ENCODE results near the gene GPC6.
"Not testable (repeated sequence)": the region's sequence is repeated elsewhere in the genome, so short reads cannot be mapped to it uniquely, and the experiment has no call there.

The GPC6 gene

GRCh38 chr13:93454676-93455235, 228.1 kb downstream of the GPC6 start:
- not testable (repeated sequence) for H3K9me3 ChIP-seq (ENCODE audit: control insufficient read depth in 2 of 2, low read length in 2 of 2); H3K4me1 ChIP-seq (ENCODE audit: control insufficient read depth in 2 of 2, insufficient read depth in 2 of 2, low read length in 2 of 2); H3K27ac ChIP-seq (ENCODE audit: low read depth in 2 of 2, low read length in 2 of 2); H3K27me3 ChIP-seq (ENCODE audit: control insufficient read depth in 2 of 2, insufficient read depth in 2 of 2, low read length in 2 of 2); H3K9ac ChIP-seq (ENCODE audit: low read depth in 1 of 2, low read length in 2 of 2); H3K4me3 ChIP-seq (ENCODE audit: low read length in 2 of 2); H3K36me3 ChIP-seq (ENCODE audit: control insufficient read depth in 2 of 2, insufficient read depth in 2 of 2, low read length in 2 of 2)

- no peaks in the 10 kb centered on the region for H3K36me3 ChIP-seq (ENCODE audit: control insufficient read depth in 2 of 2, insufficient read depth in 2 of 2, low read length in 2 of 2)
- H3K9ac ChIP-seq (ENCODE audit: low read depth in 1 of 2, low read length in 2 of 2): no peak overlapping the region
- no peaks in the 10 kb centered on the region for H3K4me1 ChIP-seq (ENCODE audit: control insufficient read depth in 2 of 2, insufficient read depth in 2 of 2, low read length in 2 of 2)
- no peaks in the 10 kb centered on the region for H3K9me3 ChIP-seq (ENCODE audit: control insufficient read depth in 2 of 2, low read length in 2 of 2)
- H3K4me3 ChIP-seq (ENCODE audit: low read length in 2 of 2): no peak overlapping the region
- H3K27ac ChIP-seq (ENCODE audit: low read depth in 2 of 2, low read length in 2 of 2): no peak overlapping the region
- no peaks in the 10 kb centered on the region for H3K27me3 ChIP-seq (ENCODE audit: control insufficient read depth in 2 of 2, insufficient read depth in 2 of 2, low read length in 2 of 2)
Measured at GRCh38 chr13:93455861-93456260, 229.3 kb downstream of the GPC6 start.

- no peaks in the 10 kb centered on the region for H3K27me3 ChIP-seq (ENCODE audit: control insufficient read depth in 2 of 2, insufficient read depth in 2 of 2, low read length in 2 of 2)
- no peak overlapping the region for H3K9ac ChIP-seq (ENCODE audit: low read depth in 1 of 2, low read length in 2 of 2)
- no peak overlapping the region for H3K27ac ChIP-seq (ENCODE audit: low read depth in 2 of 2, low read length in 2 of 2)
- no peaks in the 10 kb centered on the region for H3K9me3 ChIP-seq (ENCODE audit: control insufficient read depth in 2 of 2, low read length in 2 of 2)
- no peaks in the 10 kb centered on the region for H3K36me3 ChIP-seq (ENCODE audit: control insufficient read depth in 2 of 2, insufficient read depth in 2 of 2, low read length in 2 of 2)
- no peaks in the 10 kb centered on the region for H3K4me1 ChIP-seq (ENCODE audit: control insufficient read depth in 2 of 2, insufficient read depth in 2 of 2, low read length in 2 of 2)
- H3K4me3 ChIP-seq (ENCODE audit: low read length in 2 of 2): no peak overlapping the region
Measured at GRCh38 chr13:93460005-93460404, 233.4 kb downstream of the GPC6 start.

DNA sequence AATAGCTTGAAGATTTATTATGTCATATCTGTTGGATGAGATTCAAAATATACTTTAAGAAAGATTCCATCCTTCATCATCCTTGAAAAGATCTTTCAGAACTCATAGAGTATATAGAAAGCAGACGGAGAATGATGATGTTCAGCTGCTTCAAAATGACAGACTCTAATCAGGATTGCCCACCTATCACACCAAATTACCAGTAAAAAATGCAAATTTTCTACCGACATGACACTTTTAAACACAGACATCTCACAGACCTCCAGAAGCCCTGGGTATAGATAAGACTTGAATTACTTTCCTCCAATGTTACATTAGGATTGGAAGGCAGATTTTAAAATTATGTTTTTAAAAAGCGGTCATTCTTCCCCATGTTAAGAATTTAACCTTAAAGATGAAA, 235.5 kb downstream of the GPC6 start:
- Histone ChIP-seq H3K4me3 (ENCODE audit: low read length in 2 of 2) (no peak overlapping the region), H3K9me3 (ENCODE audit: control insufficient read depth in 2 of 2, low read length in 2 of 2) (no peaks in the 10 kb centered on the region), H3K9ac (ENCODE audit: low read depth in 1 of 2, low read length in 2 of 2) (no peak overlapping the region), H3K27ac (ENCODE audit: low read depth in 2 of 2, low read length in 2 of 2) (no peak overlapping the region), H3K27me3 (ENCODE audit: control insufficient read depth in 2 of 2, insufficient read depth in 2 of 2, low read length in 2 of 2) (no peaks in the 10 kb centered on the region), H3K4me1 (ENCODE audit: control insufficient read depth in 2 of 2, insufficient read depth in 2 of 2, low read length in 2 of 2) (no peaks in the 10 kb centered on the region), H3K36me3 (ENCODE audit: control insufficient read depth in 2 of 2, insufficient read depth in 2 of 2, low read length in 2 of 2) (no peaks in the 10 kb centered on the region)

GRCh38 chr13:93466502-93467036, 240.0 kb downstream of the GPC6 start:
- Histone ChIP-seq H3K9me3 (ENCODE audit: control insufficient read depth in 2 of 2, low read length in 2 of 2) (no peaks in the 10 kb centered on the region), H3K27ac (ENCODE audit: low read depth in 2 of 2, low read length in 2 of 2) (no peak overlapping the region), H3K27me3 (ENCODE audit: control insufficient read depth in 2 of 2, insufficient read depth in 2 of 2, low read length in 2 of 2) (no peaks in the 10 kb centered on the region), H3K4me3 (ENCODE audit: low read length in 2 of 2) (no peak overlapping the region), H3K4me1 (ENCODE audit: control insufficient read depth in 2 of 2, insufficient read depth in 2 of 2, low read length in 2 of 2) (no peaks in the 10 kb centered on the region), H3K36me3 (ENCODE audit: control insufficient read depth in 2 of 2, insufficient read depth in 2 of 2, low read length in 2 of 2) (no peaks in the 10 kb centered on the region), H3K9ac (ENCODE audit: low read depth in 1 of 2, low read length in 2 of 2) (no peak overlapping the region)

- Histone ChIP-seq H3K27ac (ENCODE audit: low read depth in 2 of 2, low read length in 2 of 2) (no peak overlapping the region), H3K4me3 (ENCODE audit: low read length in 2 of 2) (no peak overlapping the region), H3K4me1 (ENCODE audit: control insufficient read depth in 2 of 2, insufficient read depth in 2 of 2, low read length in 2 of 2) (no peaks in the 10 kb centered on the region), H3K36me3 (ENCODE audit: control insufficient read depth in 2 of 2, insufficient read depth in 2 of 2, low read length in 2 of 2) (no peaks in the 10 kb centered on the region), H3K9me3 (ENCODE audit: control insufficient read depth in 2 of 2, low read length in 2 of 2) (no peaks in the 10 kb centered on the region), H3K27me3 (ENCODE audit: control insufficient read depth in 2 of 2, insufficient read depth in 2 of 2, low read length in 2 of 2) (no peaks in the 10 kb centered on the region), H3K9ac (ENCODE audit: low read depth in 1 of 2, low read length in 2 of 2) (no peak overlapping the region)
Measured at GRCh38 chr13:93467175-93467574, 240.6 kb downstream of the GPC6 start.

DNA sequence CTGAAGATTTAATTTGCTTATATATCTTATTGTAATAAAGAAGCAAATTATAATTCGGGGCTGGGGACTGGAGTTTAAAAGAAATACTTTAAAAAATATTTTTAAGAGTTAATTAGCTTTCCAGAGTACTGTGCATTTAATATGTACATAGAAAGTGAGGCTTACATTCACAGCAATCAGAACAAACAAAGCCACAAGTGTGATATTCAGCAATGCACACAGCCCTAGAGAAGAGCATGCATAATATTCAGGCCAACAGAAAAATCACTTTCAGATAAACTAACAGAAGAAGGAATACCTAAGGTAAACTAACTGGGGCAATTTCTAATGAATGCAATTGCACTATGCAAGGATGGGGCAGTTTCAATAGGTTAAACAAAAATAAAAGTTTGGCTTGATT, 241.8 kb downstream of the GPC6 start:
- Histone ChIP-seq H3K27ac (ENCODE audit: low read depth in 2 of 2, low read length in 2 of 2) (no peak overlapping the region), H3K9me3 (ENCODE audit: control insufficient read depth in 2 of 2, low read length in 2 of 2) (no peaks in the 10 kb centered on the region), H3K4me3 (ENCODE audit: low read length in 2 of 2) (no peak overlapping the region), H3K9ac (ENCODE audit: low read depth in 1 of 2, low read length in 2 of 2) (no peak overlapping the region), H3K4me1 (ENCODE audit: control insufficient read depth in 2 of 2, insufficient read depth in 2 of 2, low read length in 2 of 2) (peaks cover 0 to 1% of the 10 kb centered on the region in 2 donors), H3K27me3 (ENCODE audit: control insufficient read depth in 2 of 2, insufficient read depth in 2 of 2, low read length in 2 of 2) (no peaks in the 10 kb centered on the region), H3K36me3 (ENCODE audit: control insufficient read depth in 2 of 2, insufficient read depth in 2 of 2, low read length in 2 of 2) (no peaks in the 10 kb centered on the region)

GRCh38 chr13:93472296-93472695, 245.7 kb downstream of the GPC6 start:
- Histone ChIP-seq H3K9me3 (ENCODE audit: control insufficient read depth in 2 of 2, low read length in 2 of 2) (no peaks in the 10 kb centered on the region), H3K27ac (ENCODE audit: low read depth in 2 of 2, low read length in 2 of 2) (no peak overlapping the region), H3K36me3 (ENCODE audit: control insufficient read depth in 2 of 2, insufficient read depth in 2 of 2, low read length in 2 of 2) (no peaks in the 10 kb centered on the region), H3K9ac (ENCODE audit: low read depth in 1 of 2, low read length in 2 of 2) (no peak overlapping the region), H3K27me3 (ENCODE audit: control insufficient read depth in 2 of 2, insufficient read depth in 2 of 2, low read length in 2 of 2) (no peaks in the 10 kb centered on the region), H3K4me3 (ENCODE audit: low read length in 2 of 2) (no peak overlapping the region), H3K4me1 (ENCODE audit: control insufficient read depth in 2 of 2, insufficient read depth in 2 of 2, low read length in 2 of 2) (peaks cover 0 to 2% of the 10 kb centered on the region in 2 donors)

GRCh38 chr13:93472814-93473296, 246.2 kb downstream of the GPC6 start:
- Histone ChIP-seq H3K36me3 (ENCODE audit: control insufficient read depth in 2 of 2, insufficient read depth in 2 of 2, low read length in 2 of 2) (no peaks in the 10 kb centered on the region), H3K27me3 (ENCODE audit: control insufficient read depth in 2 of 2, insufficient read depth in 2 of 2, low read length in 2 of 2) (no peaks in the 10 kb centered on the region), H3K9me3 (ENCODE audit: control insufficient read depth in 2 of 2, low read length in 2 of 2) (no peaks in the 10 kb centered on the region), H3K4me3 (ENCODE audit: low read length in 2 of 2) (no peak overlapping the region), H3K27ac (ENCODE audit: low read depth in 2 of 2, low read length in 2 of 2) (no peak overlapping the region), H3K4me1 (ENCODE audit: control insufficient read depth in 2 of 2, insufficient read depth in 2 of 2, low read length in 2 of 2) (peaks cover 0 to 2% of the 10 kb centered on the region in 2 donors), H3K9ac (ENCODE audit: low read depth in 1 of 2, low read length in 2 of 2) (no peak overlapping the region)

GRCh38 chr13:93473441-93474270, 247.0 kb downstream of the GPC6 start:
- H3K27ac ChIP-seq (ENCODE audit: low read depth in 2 of 2, low read length in 2 of 2): no peak overlapping the region
- H3K9ac ChIP-seq (ENCODE audit: low read depth in 1 of 2, low read length in 2 of 2): no peak overlapping the region
- no peak overlapping the region for H3K4me3 ChIP-seq (ENCODE audit: low read length in 2 of 2)
- peaks cover 0 to 2% of the 10 kb centered on the region in 2 donors for H3K4me1 ChIP-seq (ENCODE audit: control insufficient read depth in 2 of 2, insufficient read depth in 2 of 2, low read length in 2 of 2)
- no peaks in the 10 kb centered on the region for H3K36me3 ChIP-seq (ENCODE audit: control insufficient read depth in 2 of 2, insufficient read depth in 2 of 2, low read length in 2 of 2)
- no peaks in the 10 kb centered on the region for H3K27me3 ChIP-seq (ENCODE audit: control insufficient read depth in 2 of 2, insufficient read depth in 2 of 2, low read length in 2 of 2)
- no peaks in the 10 kb centered on the region for H3K9me3 ChIP-seq (ENCODE audit: control insufficient read depth in 2 of 2, low read length in 2 of 2)
